ENCODE data around the gene NLE1. TPM values are rescaled to one million over a fixed set of nuclear protein-coding genes. Genes with fewer than 3 reads are reported as not detected.
"Not testable (repeated sequence)": the region's sequence is repeated elsewhere in the genome, so short reads cannot be mapped to it uniquely, and the experiment has no call there.

Gene NLE1
- total and polyA plus RNA-seq, 2 donors from 2014 or later = 9.6 to 11.0 TPM

- intact Hi-C loops (cut with DNase I) = no loop called here
- Histone ChIP-seq H3K9me3 (ENCODE audit: control insufficient read depth in 2 of 3, insufficient read depth in 1 of 3, low read length in 3 of 3) (no peaks in the 10 kb centered on the region), H3K9ac (ENCODE audit: low read length in 3 of 3) (no peak overlapping the region), H3K27me3 (ENCODE audit: control insufficient read depth, insufficient read depth, low read length) (no peaks in the 10 kb centered on the region), H3K4me3 (ENCODE audit: low read length in 3 of 3) (no peak overlapping the region), H3K36me3 (ENCODE audit: control insufficient read depth in 2 of 3, insufficient read depth in 3 of 3, low read length in 3 of 3) (no peaks in the 10 kb centered on the region), H3K4me1 (ENCODE audit: control insufficient read depth in 2 of 3, insufficient read depth in 2 of 3, low read depth in 1 of 3, low read length in 3 of 3) (no peaks in the 10 kb centered on the region), H3K27ac (ENCODE audit: low read depth in 2 of 2, low read length in 2 of 2) (no peak overlapping the region)
- no peak for FAIRE-seq
- DNase-seq = no peak
- no peak for TF ChIP-seq CTCF (IDR thresholded peaks at IDR 0.05; ENCODE audit: borderline replicate concordance, extremely low read depth, insufficient read depth)
These were observed 12.4 kb upstream of the NLE1 start for GRCh38 chr17:35154196-35155165.

- no peaks in the 10 kb centered on the region for H3K36me3 ChIP-seq (ENCODE audit: control insufficient read depth in 2 of 3, insufficient read depth in 3 of 3, low read length in 3 of 3)
These were observed 10.5 kb upstream of the NLE1 start for GRCh38 chr17:35152421-35153140.

DNA sequence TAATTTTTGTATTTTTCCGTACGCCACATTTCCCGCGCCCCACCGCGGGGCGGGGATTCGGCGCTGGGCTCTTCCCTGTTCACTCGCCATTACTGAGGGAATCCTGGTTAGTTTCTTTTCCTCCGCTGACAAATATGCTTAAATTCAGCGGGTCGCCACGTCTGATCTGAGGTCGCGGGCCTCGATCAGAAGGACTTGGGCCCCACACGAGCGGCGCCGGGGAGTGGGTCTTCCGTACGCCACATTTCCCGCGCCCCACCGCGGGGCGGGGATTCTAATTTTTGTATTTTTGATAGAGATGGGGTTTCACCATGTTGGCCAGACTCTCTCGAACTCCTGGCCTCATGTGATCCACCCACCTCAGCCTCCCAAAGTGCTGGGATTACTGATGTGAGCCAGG lies 9.0 kb upstream of the NLE1 start:
- H3K4me1 ChIP-seq (ENCODE audit: control insufficient read depth in 2 of 3, insufficient read depth in 2 of 3, low read depth in 1 of 3, low read length in 3 of 3); H3K36me3 ChIP-seq (ENCODE audit: control insufficient read depth in 2 of 3, insufficient read depth in 3 of 3, low read length in 3 of 3); H3K9me3 ChIP-seq (ENCODE audit: control insufficient read depth in 2 of 3, insufficient read depth in 1 of 3, low read length in 3 of 3); H3K27ac ChIP-seq (ENCODE audit: low read depth in 2 of 2, low read length in 2 of 2); FAIRE-seq; H3K4me3 ChIP-seq (ENCODE audit: low read length in 3 of 3); DNase-seq; intact Hi-C loops (cut with DNase I); H3K27me3 ChIP-seq (ENCODE audit: control insufficient read depth, insufficient read depth, low read length); H3K9ac ChIP-seq (ENCODE audit: low read length in 3 of 3): not testable (repeated sequence)

More at GRCh38 chr17:35152421-35153140, 10.5 kb upstream of the NLE1 start:
- TF ChIP-seq CTCF (IDR thresholded peaks at IDR 0.05; ENCODE audit: borderline replicate concordance, extremely low read depth, insufficient read depth) = no peak
- H3K27me3 ChIP-seq (ENCODE audit: control insufficient read depth, insufficient read depth, low read length) = no peaks in the 10 kb centered on the region
- no peaks in the 10 kb centered on the region for H3K4me1 ChIP-seq (ENCODE audit: control insufficient read depth in 2 of 3, insufficient read depth in 2 of 3, low read depth in 1 of 3, low read length in 3 of 3)
- H3K9ac ChIP-seq (ENCODE audit: low read length in 3 of 3) = no peak overlapping the region
- DNase-seq (no peak), FAIRE-seq (no peak)
- intact Hi-C loops (cut with DNase I) = no loop called here
- no peak overlapping the region for H3K4me3 ChIP-seq (ENCODE audit: low read length in 3 of 3)
- no peaks in the 10 kb centered on the region for H3K9me3 ChIP-seq (ENCODE audit: control insufficient read depth in 2 of 3, insufficient read depth in 1 of 3, low read length in 3 of 3)
- H3K27ac ChIP-seq (ENCODE audit: low read depth in 2 of 2, low read length in 2 of 2) = no peak overlapping the region

GRCh38 chr17:35149941-35150340 lies 7.8 kb upstream of the NLE1 start:
- no peak overlapping the region for H3K4me3 ChIP-seq (ENCODE audit: low read length in 3 of 3)
- no peak overlapping the region for H3K27ac ChIP-seq (ENCODE audit: low read depth in 2 of 2, low read length in 2 of 2)
- FAIRE-seq (no peak), DNase-seq (no peak)
- H3K27me3 ChIP-seq (ENCODE audit: control insufficient read depth, insufficient read depth, low read length) = no peaks in the 10 kb centered on the region
- no peak overlapping the region for H3K9ac ChIP-seq (ENCODE audit: low read length in 3 of 3)
- intact Hi-C loops (cut with DNase I) = no loop called here
- no peaks in the 10 kb centered on the region for H3K9me3 ChIP-seq (ENCODE audit: control insufficient read depth in 2 of 3, insufficient read depth in 1 of 3, low read length in 3 of 3)
- no peaks in the 10 kb centered on the region for H3K36me3 ChIP-seq (ENCODE audit: control insufficient read depth in 2 of 3, insufficient read depth in 3 of 3, low read length in 3 of 3)
- no peak for TF ChIP-seq CTCF (IDR thresholded peaks at IDR 0.05; ENCODE audit: borderline replicate concordance, extremely low read depth, insufficient read depth)
- no peaks in the 10 kb centered on the region for H3K4me1 ChIP-seq (ENCODE audit: control insufficient read depth in 2 of 3, insufficient read depth in 2 of 3, low read depth in 1 of 3, low read length in 3 of 3)

Measured in kidney (tissue), 14 donors.